K562 (cell line): Measurements from ENCODE around the gene ATP5F1A. TPM values are rescaled to one million over a fixed set of nuclear protein-coding genes. Genes with fewer than 3 reads are reported as not detected.

Experiments used
- ATF1 ChIP-seq, 2 experiments: fragments of 450-650 bp in 1 of 2; IDR thresholded peaks; 2 replicates each; pipeline ENCODE4 v1.6.1; 2016; ENCODE audit warnings: missing compliant biosample characterization in 1 of 2, missing genetic modification characterization in 1 of 2
- BRD4 ChIP-seq: fragments of 200-600 bp; sonication (generic); IDR thresholded peaks from 2 replicates; pipeline ENCODE4 v1.6.1; 2017; ENCODE audit warnings: inconsistent platforms
- CC2D1A ChIP-seq: fragments of 450-650 bp; IDR thresholded peaks from 2 replicates; pipeline ENCODE4 v1.6.1; 2017; ENCODE audit warnings: mild to moderate bottlenecking
- FOS ChIP-seq: IDR thresholded peaks from 3 replicates; pipeline ENCODE4 v1.6.1; 2011; ENCODE audit not compliant: insufficient read length; ENCODE audit errors: extremely low read depth
- HCFC1 ChIP-seq: IDR thresholded peaks from 2 replicates; pipeline ENCODE4 v1.6.1; 2012; ENCODE audit warnings: low read depth, low read length, improper control_type of control experiment
- HES1 ChIP-seq: fragments of 450-650 bp; IDR thresholded peaks from 2 replicates; pipeline ENCODE4 v1.6.1; 2016; ENCODE audit warnings: low read depth, mild to moderate bottlenecking, moderate library complexity
- HOMEZ ChIP-seq: fragments of 250-450 bp; sonication (Bioruptor Pico); IDR thresholded peaks from 2 replicates; pipeline ENCODE4 v1.4.0; 2020; ENCODE audit warnings: mild to moderate bottlenecking, moderate library complexity
- HSF4 ChIP-seq: fragments of 250-450 bp; sonication (Bioruptor Pico); IDR thresholded peaks from 2 replicates; pipeline ENCODE4 v2.1.2; 2022; ENCODE audit warnings: mild to moderate bottlenecking, moderate library complexity, borderline replicate concordance
- KAT7 ChIP-seq: sonication (generic); formaldehyde crosslinking; IDR thresholded peaks from 2 replicates; pipeline ENCODE4 v1.8.0; 2022; ENCODE audit warnings: missing genetic modification reagents, mild to moderate bottlenecking, borderline replicate concordance
- KLF1 ChIP-seq: fragments of 450-650 bp; IDR thresholded peaks from 2 replicates; pipeline ENCODE4 v1.6.1; 2016; ENCODE audit warnings: missing genetic modification characterization, missing compliant biosample characterization
- LARP7 ChIP-seq: fragments of 450-650 bp; IDR thresholded peaks from 2 replicates; pipeline ENCODE4 v1.6.1; 2016
- MTA1 ChIP-seq: fragments of 450-650 bp; IDR thresholded peaks from 2 replicates; pipeline ENCODE4 v1.6.1; 2017; ENCODE audit warnings: borderline replicate concordance
- PHF21A ChIP-seq: fragments of 450-650 bp; IDR thresholded peaks from 2 replicates; pipeline ENCODE4 v1.6.1; 2017; ENCODE audit warnings: low read depth, borderline replicate concordance
- PHF8 ChIP-seq: fragments of 200-600 bp; sonication (generic); IDR thresholded peaks from 2 replicates; pipeline ENCODE4 v1.6.1; 2012; ENCODE audit warnings: mixed run types, mild to moderate bottlenecking, inconsistent platforms, low read length, moderate library complexity, borderline replicate concordance
- RAD21 ChIP-seq, 2 experiments: fragments of 250-450 bp in 1 of 2; fragments of 450-650 bp in 1 of 2; sonication (Bioruptor Pico) in 1 of 2; formaldehyde crosslinking in 1 of 2; IDR thresholded peaks in 1 of 2; conservative IDR thresholded peaks in 1 of 2; 2 replicates each; pipeline versions ENCODE4 v1.4.0 to v1.8.0; 2020 to 2022; ENCODE audit warnings: mild to moderate bottlenecking in 2 of 2, moderate library complexity in 1 of 2
- RFX1 ChIP-seq: fragments of 450-650 bp; IDR thresholded peaks from 2 replicates; pipeline ENCODE4 v1.6.1; 2016; ENCODE audit warnings: mild to moderate bottlenecking, moderate library complexity
- RFX7 ChIP-seq: fragments of 250-450 bp; sonication (Bioruptor Pico); IDR thresholded peaks from 2 replicates; pipeline ENCODE4 v1.5.1; 2021; ENCODE audit warnings: mild to moderate bottlenecking
- SAFB ChIP-seq: fragments of 200-400 bp; formaldehyde crosslinking; IDR thresholded peaks from 2 replicates; pipeline ENCODE4 v1.6.1; 2017; ENCODE audit warnings: low read depth, low read length, borderline replicate concordance
- SMARCA4 ChIP-seq: fragments of 450-650 bp; IDR thresholded peaks from 2 replicates; pipeline ENCODE4 v1.6.1; 2016
- TAF15 ChIP-seq: fragments of 200-400 bp; formaldehyde crosslinking; IDR thresholded peaks from 2 replicates; pipeline ENCODE4 v1.6.1; 2017; ENCODE audit warnings: mild to moderate bottlenecking, low read depth, low read length, moderate library complexity
- XRCC4 ChIP-seq: IDR thresholded peaks from one replicate; pipeline ENCODE4 v1.6.1; 2011; ENCODE audit not compliant: insufficient read depth, insufficient read length; ENCODE audit errors: extremely low read depth
- ZBED1 ChIP-seq: IDR thresholded peaks from 2 replicates; pipeline ENCODE4 v1.6.1; 2014
- ZBTB9 ChIP-seq: fragments of 450-650 bp; formaldehyde crosslinking; IDR thresholded peaks from 2 replicates; pipeline ENCODE4 v1.4.0; 2020; ENCODE audit warnings: mild to moderate bottlenecking, moderate library complexity
- ZNF239 ChIP-seq: fragments of 250-450 bp; sonication (Bioruptor Pico); IDR thresholded peaks from 2 replicates; pipeline ENCODE4 v1.4.0; 2020; ENCODE audit warnings: mild to moderate bottlenecking
- ZNF3 ChIP-seq: fragments of 250-450 bp; sonication (Bioruptor Pico); IDR thresholded peaks from 2 replicates; pipeline ENCODE4 v1.5.0; 2021; ENCODE audit warnings: mild to moderate bottlenecking, moderate library complexity
- ZNF324 ChIP-seq: fragments of 250-450 bp; sonication (Bioruptor Pico); IDR thresholded peaks from 2 replicates; pipeline ENCODE4 v1.4.0; 2020; ENCODE audit warnings: mild to moderate bottlenecking
- ZNF668 ChIP-seq: fragments of 250-450 bp; sonication (Bioruptor Pico); IDR thresholded peaks from 2 replicates; pipeline ENCODE4 v1.8.0; 2022; ENCODE audit warnings: mild to moderate bottlenecking, inconsistent platforms
- polyA plus RNA-seq, 8 experiments: library from polyadenylated mRNA; depleted of rRNA in 4 of 8; stranded (reverse) in 5 of 8; unstranded in 3 of 8; fragments of >200 nt; fragmentation: Nextera tagmentation in 2 of 8; fragmentation: Illumina TruSeq in 1 of 8; extraction: Ambion mirVana in 2 of 8; extraction: Trizol in 1 of 8; gene quantifications; 2 replicates each; pipeline versions ENCODE4 v1.2.1 to v1.2.3, GENCODE V29; 2011 to 2014; ENCODE audit warnings: inconsistent platforms in 1 of 8, missing spikeins in 1 of 8
- total RNA-seq, 7 experiments: library from RNA; depleted of rRNA in 6 of 7; stranded (reverse); fragments of >200 nt in 6 of 7; fragmentation: Illumina TruSeq in 2 of 7; extraction: Trizol in 2 of 7; gene quantifications; 2 replicates each; pipeline versions ENCODE4 v1.2.1 to v1.2.3, GENCODE V29; 2011 to 2021; ENCODE audit warnings: low replicate concordance in 1 of 7
- TF ChIP-seq, protein P1 (sequence below): fragments of 200-800 bp; sonication (Bioruptor generic); IDR thresholded peaks from 2 replicates; pipeline ENCODE4 v1.6.1; 2017; ENCODE audit warnings: missing genetic modification characterization, missing compliant biosample characterization

Gene ATP5F1A
- total and polyA plus RNA-seq, 9 of the 15 experiments (the other 6 are each of a cell fraction or from before 2014, with no cell fraction given): 377 to 762 (median 490) TPM

- TF ChIP-seq SAFB (no peak), ZBED1 (no peak), HSF4 (CRISPR knock-in tag) (no peak), ZNF668 (CRISPR knock-in tag) (no peak), SMARCA4 (peak; percentile 87), RFX7 (CRISPR knock-in tag) (no peak), PHF8 (no peak), ZNF3 (CRISPR knock-in tag) (no peak), XRCC4 (no peak), LARP7 (no peak), BRD4 (no peak), ZNF239 (CRISPR knock-in tag) (no peak), MTA1 (no peak), HOMEZ (CRISPR knock-in tag) (no peak), PHF21A (no peak), RFX1 (no peak), KLF1 (tag) (no peak), FOS (no peak), ZNF324 (CRISPR knock-in tag) (no peak), HCFC1 (no peak), ATF1 (CRISPR knock-in tag; IDR thresholded peaks at IDR 0.05) (no peak), ATF1 (tag; IDR thresholded peaks at IDR 0.05) (peak; percentile 82), RAD21 (CRISPR knock-in tag; conservative IDR thresholded peaks at IDR 0.05 in 1 of 2, IDR thresholded peaks at IDR 0.05 in 1 of 2) (no peak), CC2D1A (peak; percentile 67; the same call in 1 of the 2 replicates), TAF15 (no peak), KAT7 (CRISPR knock-in tag) (no peak), ZBTB9 (no peak), HES1 (no peak)
- TF ChIP-seq, protein P1, sequence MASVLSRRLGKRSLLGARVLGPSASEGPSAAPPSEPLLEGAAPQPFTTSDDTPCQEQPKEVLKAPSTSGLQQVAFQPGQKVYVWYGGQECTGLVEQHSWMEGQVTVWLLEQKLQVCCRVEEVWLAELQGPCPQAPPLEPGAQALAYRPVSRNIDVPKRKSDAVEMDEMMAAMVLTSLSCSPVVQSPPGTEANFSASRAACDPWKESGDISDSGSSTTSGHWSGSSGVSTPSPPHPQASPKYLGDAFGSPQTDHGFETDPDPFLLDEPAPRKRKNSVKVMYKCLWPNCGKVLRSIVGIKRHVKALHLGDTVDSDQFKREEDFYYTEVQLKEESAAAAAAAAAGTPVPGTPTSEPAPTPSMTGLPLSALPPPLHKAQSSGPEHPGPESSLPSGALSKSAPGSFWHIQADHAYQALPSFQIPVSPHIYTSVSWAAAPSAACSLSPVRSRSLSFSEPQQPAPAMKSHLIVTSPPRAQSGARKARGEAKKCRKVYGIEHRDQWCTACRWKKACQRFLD (CRISPR knock-in tag): peak; percentile 70
Observed at GRCh38 chr18:46060359-46060841, 37.7 kb downstream of the ATP5F1A start (continued).
